ENCODE data around the gene WNK4. TPM values are rescaled to one million over a fixed set of nuclear protein-coding genes. Genes with fewer than 3 reads are reported as not detected.
A peak's percentile ranks its signal among the peaks of the same experiment; 100 is the strongest.

The WNK4 gene
- total RNA-seq, 2 donors from 2014 or later, result 0.08 TPM; not detected in 1

DNA sequence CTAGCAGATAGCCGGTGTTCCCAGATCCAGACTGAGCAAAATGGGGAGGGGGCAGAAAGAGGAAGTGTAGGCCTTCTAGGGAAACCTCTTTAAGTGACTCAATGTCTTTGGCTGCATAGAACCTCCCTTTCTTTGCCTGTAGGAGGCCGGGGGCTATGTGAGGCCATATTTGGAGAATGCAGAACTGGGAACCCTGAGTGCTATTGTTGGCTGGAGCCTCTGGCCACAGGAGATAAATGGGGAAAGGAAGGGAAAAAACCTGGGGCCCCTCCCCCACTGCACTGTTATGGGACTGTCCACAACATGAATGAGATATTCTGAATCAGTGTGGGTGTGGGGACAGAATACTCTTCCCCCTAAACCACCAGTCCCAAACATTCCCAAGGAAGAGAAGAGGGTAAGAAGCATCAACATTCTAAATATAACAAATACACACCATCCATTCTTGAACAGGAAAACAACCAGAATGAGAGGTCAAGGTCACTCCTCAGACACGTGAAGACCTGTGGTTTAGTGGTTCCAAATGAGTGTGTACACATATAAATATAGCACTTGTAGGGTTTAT, 4.8 kb upstream of the WNK4 start:
- Histone ChIP-seq H3K4me1 (peaks cover 0 to 27% of the 10 kb centered on the region in 2 donors), H3K4me3 (no peak overlapping the region), H3K27me3 (no peaks in the 10 kb centered on the region), H3K9me3 (no peaks in the 10 kb centered on the region), H3K36me3 (peaks cover 45% of the 10 kb centered on the region), H3K27ac (no peak overlapping the region)
- no peak for DNase-seq (ENCODE audit: low spot score)
- TF ChIP-seq CTCF (IDR thresholded peaks at IDR 0.05), result no peak

DNA sequence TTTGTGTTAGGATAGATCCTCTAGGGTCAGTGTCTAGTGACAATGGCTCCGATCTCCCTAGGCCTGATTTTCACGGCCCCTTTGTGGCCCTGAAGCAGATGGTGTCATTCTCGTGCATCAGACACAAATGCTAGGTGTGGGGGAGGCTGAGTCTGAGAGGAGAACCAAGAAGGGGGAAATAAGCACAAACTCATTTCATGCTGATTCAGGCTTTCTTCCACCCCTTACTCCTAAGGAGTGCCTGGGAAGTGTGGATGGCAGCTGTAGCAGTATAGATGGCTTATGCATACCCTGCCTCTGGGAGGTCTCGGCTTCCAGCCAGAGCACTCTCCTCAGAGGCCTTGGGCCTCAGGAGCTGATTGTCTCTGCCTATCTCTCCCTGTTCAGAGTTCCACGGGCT, 1.8 kb upstream of the WNK4 start:
- Histone ChIP-seq H3K4me1 (peaks cover 0 to 23% of the 10 kb centered on the region in 2 donors), H3K9me3 (no peaks in the 10 kb centered on the region), H3K36me3 (peaks cover 45% of the 10 kb centered on the region), H3K4me3 (no peak overlapping the region), H3K27ac (no peak overlapping the region), H3K27me3 (peaks cover 0 to 15% of the 10 kb centered on the region in 2 donors)
- no peak for DNase-seq (ENCODE audit: low spot score)
- no peak for TF ChIP-seq CTCF (IDR thresholded peaks at IDR 0.05)

- Histone ChIP-seq H3K4me1 (peaks cover 0 to 15% of the 10 kb centered on the region in 2 donors), H3K27ac (no peak overlapping the region), H3K27me3 (peaks cover 4 to 15% of the 10 kb centered on the region in 2 donors), H3K4me3 (no peak overlapping the region), H3K9me3 (no peaks in the 10 kb centered on the region), H3K36me3 (peaks cover 45% of the 10 kb centered on the region)
- no peak for DNase-seq (ENCODE audit: low spot score)
- TF ChIP-seq CTCF (IDR thresholded peaks at IDR 0.05), result no peak
These were observed 990 bp upstream of the WNK4 start for GRCh38 chr17:42779304-42779935.

DNA sequence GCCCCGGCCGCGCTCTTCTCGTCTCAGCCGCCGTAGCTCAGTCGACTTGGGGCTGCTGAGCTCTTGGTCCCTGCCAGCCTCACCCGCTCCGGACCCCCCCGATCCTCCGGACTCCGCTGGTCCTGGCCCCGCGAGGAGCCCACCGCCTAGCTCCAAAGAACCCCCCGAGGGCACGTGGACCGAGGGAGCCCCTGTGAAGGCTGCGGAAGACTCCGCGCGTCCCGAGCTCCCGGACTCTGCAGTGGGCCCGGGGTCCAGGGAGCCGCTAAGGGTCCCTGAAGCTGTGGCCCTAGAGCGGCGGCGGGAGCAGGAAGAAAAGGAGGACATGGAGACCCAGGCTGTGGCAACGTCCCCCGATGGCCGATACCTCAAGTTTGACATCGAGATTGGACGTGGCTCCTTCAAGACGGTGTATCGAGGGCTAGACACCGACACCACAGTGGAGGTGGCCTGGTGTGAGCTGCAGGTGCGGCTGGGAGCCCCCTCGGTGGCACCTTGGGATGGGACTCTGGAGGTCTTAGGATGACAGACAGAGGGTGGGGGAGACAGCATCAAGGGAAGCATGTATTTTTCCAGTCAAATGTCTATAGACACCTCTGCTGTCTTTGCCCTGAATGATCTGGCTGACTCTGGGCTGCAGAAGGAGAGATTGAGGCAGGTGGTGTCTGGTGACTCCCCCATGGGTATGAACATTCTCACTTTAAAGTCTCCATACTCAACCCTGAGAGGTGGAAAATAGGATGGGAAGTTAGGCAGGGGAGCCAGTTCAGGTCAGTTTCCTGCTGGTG, 635 bp downstream of the WNK4 start:
- H3K4me1 ChIP-seq, result peaks cover 0 to 18% of the 10 kb centered on the region in 2 donors
- no peaks in the 10 kb centered on the region for H3K9me3 ChIP-seq
- TF ChIP-seq CTCF (IDR thresholded peaks at IDR 0.05), result no peak
- H3K36me3 ChIP-seq, result peaks cover 34% of the 10 kb centered on the region
- H3K27ac ChIP-seq, result no peak overlapping the region
- H3K4me3 ChIP-seq, result peak overlapping the region; percentile 23 to 48
- no peak for DNase-seq (ENCODE audit: low spot score)
- H3K27me3 ChIP-seq, result peaks cover 17 to 20% of the 10 kb centered on the region in 2 donors

DNA sequence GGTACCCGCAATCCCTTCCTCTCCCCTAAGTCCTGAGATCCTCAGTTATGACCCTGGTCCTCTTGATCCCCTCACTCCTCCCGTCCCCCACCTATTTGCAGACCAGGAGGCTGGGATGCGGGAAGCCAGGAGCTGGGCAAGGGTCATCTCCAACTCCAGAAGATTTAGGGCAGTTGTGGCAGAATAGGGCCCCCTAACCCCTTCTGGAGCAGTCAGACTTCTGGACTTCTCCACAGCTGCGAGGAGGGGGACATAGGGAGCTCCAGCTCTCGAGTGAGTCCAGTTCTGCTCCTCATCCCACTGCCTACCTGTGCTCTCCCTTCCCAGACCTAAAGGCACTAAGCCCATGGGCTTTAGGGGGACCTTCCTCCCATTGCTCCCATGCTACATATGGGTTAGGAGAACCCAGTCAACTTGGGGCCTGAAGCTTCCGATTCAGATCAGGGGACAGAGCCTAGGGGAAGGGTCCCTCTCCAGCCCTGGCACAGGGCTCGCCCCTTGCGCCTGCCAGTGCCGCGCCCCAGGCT, 1.3 kb downstream of the WNK4 start:
- Histone ChIP-seq H3K36me3 (peaks cover 28% of the 10 kb centered on the region), H3K27ac (no peak overlapping the region), H3K9me3 (no peaks in the 10 kb centered on the region), H3K4me1 (peaks cover 0 to 18% of the 10 kb centered on the region in 2 donors), H3K4me3 (no peak overlapping the region), H3K27me3 (peaks cover 17 to 20% of the 10 kb centered on the region in 2 donors)
- no peak for DNase-seq (ENCODE audit: low spot score)
- TF ChIP-seq CTCF (IDR thresholded peaks at IDR 0.05), result no peak

Data from right atrium auricular region (tissue), 2 donors.